C4-2B (cell line): ENCODE data around the gene CHRNA7.

Experiments
- ZFX ChIP-seq: fragments of 450-650 bp; IDR thresholded peaks from 2 replicates; pipeline ENCODE4 v1.6.1; 2017
- TF ChIP-seq, protein P1 (sequence below): fragments of 450-650 bp; conservative IDR thresholded peaks from 2 replicates; pipeline ENCODE4 v1.5.1; 2017; ENCODE audit warnings: mild to moderate bottlenecking

GRCh38 chr15:31985607-31986006 is 44.7 kb upstream of the CHRNA7 start:
- TF ChIP-seq, protein P1, sequence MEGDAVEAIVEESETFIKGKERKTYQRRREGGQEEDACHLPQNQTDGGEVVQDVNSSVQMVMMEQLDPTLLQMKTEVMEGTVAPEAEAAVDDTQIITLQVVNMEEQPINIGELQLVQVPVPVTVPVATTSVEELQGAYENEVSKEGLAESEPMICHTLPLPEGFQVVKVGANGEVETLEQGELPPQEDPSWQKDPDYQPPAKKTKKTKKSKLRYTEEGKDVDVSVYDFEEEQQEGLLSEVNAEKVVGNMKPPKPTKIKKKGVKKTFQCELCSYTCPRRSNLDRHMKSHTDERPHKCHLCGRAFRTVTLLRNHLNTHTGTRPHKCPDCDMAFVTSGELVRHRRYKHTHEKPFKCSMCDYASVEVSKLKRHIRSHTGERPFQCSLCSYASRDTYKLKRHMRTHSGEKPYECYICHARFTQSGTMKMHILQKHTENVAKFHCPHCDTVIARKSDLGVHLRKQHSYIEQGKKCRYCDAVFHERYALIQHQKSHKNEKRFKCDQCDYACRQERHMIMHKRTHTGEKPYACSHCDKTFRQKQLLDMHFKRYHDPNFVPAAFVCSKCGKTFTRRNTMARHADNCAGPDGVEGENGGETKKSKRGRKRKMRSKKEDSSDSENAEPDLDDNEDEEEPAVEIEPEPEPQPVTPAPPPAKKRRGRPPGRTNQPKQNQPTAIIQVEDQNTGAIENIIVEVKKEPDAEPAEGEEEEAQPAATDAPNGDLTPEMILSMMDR: no peak
- TF ChIP-seq ZFX: no peak
